NCI-H2227 (cell line): ENCODE results near the gene FKBP1C.
"Not testable (repeated sequence)": the region's sequence is repeated elsewhere in the genome, so short reads cannot be mapped to it uniquely, and the experiment has no call there.

Source experiments
- DNase-seq: peaks from one replicate; lab custom pipeline; 2025; ENCODE audit not compliant: unreplicated experiment; lab: John Stamatoyannopoulos, UW

The FKBP1C gene

GRCh38 chr6:63211343-63211742 is at the start of gene FKBP1C:
Gene FKBP1C, plus strand, starts transcription at chr6:63211469.
- DNase-seq = not testable (repeated sequence)

GRCh38 chr6:63164047-63164803 is 47.0 kb upstream of the FKBP1C start:
- DNase-seq = not testable (repeated sequence)

- DNase-seq = no peak
These were observed 37.1 kb upstream of the FKBP1C start for GRCh38 chr6:63174173-63174572.

DNA sequence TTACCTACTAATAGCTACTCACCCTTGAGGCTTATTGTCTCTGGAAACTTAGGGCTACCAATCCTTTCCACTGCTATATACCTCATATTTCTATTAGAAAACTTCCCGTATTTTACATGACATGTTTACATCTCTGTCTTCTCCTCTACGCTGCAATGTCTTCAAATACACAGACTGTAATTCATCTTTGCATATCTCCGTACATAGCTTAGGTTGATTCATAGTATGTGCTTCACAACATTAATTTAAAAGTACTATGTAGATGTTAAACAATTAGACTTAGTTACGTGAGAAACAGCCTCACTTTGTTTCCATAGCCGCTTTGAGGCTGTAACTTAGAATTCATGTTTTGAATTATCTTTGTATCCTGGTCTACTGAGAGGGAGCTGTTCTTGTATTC is 35.1 kb upstream of the FKBP1C start:
- no peak for DNase-seq

DNA sequence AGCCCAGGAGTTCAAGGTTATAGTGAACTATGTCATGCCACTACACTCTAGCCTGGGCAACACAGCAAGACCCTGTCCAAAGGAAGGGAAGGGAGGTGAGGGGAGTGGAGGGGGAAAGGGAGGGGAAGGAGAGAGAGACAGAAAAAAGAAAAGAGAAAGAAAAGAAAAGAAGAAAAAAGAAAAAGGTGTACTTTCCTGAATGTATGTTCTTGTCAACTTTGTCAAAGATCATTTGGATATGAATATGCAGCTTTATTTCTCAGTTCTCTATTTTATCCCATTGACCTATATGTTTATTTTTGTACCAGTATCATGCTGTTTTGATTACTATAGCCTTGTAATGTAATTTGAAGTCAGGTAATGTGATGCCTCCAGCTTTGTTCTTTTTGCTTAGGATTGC is 30.9 kb upstream of the FKBP1C start:
- no peak for DNase-seq

DNA sequence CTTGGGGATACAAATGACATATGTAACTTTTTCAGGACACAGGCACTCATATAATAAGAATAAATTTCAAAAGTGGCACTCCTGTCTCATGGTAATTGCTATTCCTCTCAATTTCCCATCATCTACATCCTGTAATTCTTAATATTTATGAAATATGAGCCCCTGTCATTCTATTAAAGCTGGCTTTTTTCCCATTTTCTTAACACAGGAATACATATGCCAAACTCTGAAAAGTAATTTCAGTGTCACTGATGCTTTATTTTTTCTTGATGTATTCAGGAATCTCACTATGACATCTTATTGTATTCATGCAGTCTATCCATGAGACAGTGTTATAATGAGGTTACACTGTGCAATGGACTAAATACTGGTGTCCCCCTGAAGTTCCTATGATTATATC is 24.3 kb upstream of the FKBP1C start:
- no peak for DNase-seq

- no peak for DNase-seq
These were observed 22.4 kb upstream of the FKBP1C start for GRCh38 chr6:63188828-63189227.

DNA sequence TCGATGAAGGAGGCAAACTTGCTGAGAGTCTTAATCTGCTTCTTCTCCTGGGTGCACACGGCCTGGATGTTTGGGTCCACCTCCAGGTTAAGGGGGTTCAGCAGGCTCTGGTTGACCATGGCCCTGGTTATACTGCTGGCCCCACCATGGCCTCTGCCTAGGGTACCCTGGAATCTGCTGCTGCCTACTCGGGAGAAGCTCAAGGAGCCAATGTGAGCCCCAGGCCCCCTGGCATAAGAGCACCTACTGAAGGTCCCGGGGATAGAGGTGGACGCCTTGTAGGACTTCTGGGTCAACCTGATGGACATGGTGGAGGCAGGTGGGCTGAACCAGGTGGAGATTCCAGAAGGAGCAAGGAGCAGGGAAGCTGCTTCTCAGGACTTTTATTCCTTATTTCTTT is 17.9 kb upstream of the FKBP1C start:
- no peak for DNase-seq

DNA sequence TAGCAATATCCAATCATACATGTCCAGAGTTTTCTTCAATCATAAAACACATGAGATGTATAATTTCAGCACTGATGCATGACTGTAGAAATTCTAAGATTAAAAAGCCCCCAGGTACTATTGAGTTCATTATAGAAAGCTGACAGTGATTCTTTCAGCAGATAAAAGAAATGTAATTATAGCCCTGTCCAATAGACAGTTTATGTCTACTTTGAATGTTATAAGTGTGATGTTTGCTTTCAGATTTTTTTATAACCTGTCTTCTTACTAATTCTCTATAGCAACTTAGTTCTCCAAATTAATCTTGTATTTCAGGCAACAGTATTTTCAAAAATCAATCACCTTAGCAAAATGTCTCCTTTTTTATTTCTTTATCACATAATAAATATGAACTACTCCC is 13.5 kb upstream of the FKBP1C start:
- no peak for DNase-seq

DNA sequence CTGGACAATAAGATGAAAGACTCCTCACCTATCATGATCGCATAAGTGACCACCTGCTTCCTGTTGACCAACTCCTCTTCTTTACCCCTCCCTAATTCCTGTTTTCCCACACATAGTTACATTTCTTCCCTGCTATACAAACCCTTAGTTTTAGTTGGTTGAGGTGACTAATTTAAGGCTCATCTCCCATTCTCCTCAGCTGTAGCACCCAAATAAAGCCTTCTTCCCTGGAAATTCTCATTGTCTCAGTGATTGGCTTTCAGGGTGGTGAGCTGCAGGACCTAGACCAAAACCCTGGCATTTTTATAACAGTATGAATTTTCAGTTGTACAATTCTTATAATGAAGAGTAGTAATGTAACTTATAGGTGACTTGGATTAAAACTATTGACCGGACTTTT is 2.1 kb downstream of the FKBP1C start:
- no peak for DNase-seq

DNA sequence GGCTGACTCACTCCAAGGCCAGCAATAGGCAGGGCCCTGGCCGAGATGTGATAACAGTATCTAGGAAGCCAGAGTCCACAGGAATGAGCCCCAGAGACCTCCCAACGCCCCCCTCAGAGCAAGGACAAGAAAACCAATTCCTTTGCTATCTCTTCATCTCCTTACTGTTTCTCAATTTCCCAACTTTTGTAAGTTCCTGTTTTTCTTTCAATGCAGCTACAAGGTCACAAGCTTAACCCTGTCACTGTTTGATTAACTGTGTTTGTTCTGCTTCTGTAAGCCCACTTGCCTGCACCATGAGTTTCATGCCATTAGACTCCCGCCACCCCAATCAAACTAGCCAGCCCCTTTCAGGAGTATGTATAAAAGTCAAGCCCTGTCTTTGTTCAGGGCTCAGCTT is 3.5 kb downstream of the FKBP1C start:
- no peak for DNase-seq

DNA sequence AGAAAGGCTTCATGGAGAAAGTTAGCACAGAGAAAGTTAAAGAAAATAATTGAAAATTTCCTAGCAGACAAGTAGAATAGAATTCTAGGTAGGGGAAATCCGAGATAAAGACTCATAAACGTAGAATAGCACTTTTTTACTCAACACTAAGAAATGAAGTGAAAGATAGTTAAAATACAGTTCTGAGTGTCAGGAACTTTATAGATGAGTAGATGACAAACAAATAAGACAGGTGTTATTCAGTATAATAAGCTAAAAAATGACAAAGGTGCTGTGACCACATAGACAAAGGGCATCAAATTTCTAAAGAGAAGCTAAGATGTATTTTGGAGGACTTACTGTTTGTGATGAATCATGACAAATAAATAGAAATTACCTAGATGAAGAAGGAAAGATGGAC is 12.9 kb downstream of the FKBP1C start:
- DNase-seq = no peak

- DNase-seq = not testable (repeated sequence)
These were observed 14.7 kb downstream of the FKBP1C start for GRCh38 chr6:63225987-63226386.

DNA sequence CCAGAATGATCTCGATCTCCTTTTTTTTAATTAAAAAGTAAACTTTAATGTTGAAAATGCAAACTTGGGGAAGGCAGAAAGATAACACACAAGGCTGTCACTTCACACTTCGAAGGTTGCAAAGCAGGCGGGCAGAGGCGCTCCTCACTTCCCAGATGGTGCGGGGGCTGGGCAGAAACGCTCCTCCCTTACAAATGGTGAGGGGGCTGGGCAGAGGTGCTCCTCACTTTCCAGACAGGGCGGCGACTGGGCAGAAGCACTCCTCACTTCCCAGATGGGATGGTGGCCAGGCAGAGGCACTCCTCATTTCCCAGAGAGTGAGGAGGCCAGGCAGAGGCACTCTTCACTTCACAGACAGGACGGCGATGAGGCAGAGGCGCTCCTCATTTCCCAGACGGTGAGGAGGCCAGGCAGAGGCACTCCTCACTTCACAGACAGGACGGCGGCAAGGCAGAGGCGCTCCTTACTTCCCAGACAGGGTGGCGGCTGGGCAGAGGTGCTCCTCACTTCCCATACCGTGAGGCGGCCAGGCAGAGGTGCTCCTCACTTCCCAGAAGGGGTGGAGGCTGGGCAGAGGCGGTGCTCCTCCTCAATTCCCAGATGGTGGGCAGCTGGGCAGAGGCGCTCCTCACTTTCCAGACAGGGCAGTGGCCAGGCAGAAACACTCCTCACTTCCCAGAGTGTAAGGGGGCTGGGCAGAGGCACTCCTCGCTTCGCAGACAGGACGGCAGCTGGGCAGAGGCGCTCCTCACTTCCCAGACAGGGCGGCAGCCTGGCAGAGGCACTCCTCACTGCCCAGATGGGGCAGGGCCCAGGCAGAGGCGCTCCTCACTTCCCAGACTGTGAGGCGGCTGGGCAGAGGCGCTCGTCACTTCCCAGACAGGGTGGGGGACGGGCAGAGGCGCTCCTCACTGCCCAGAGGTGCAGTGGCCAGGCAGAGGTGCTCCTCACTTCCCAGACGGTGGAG is 16.9 kb downstream of the FKBP1C start:
- not testable (repeated sequence) for DNase-seq

- not testable (repeated sequence) for DNase-seq
These were observed 18.8 kb downstream of the FKBP1C start for GRCh38 chr6:63230027-63230426.

- DNase-seq = not testable (repeated sequence)
These were observed 19.2 kb downstream of the FKBP1C start for GRCh38 chr6:63230511-63230910.

DNA sequence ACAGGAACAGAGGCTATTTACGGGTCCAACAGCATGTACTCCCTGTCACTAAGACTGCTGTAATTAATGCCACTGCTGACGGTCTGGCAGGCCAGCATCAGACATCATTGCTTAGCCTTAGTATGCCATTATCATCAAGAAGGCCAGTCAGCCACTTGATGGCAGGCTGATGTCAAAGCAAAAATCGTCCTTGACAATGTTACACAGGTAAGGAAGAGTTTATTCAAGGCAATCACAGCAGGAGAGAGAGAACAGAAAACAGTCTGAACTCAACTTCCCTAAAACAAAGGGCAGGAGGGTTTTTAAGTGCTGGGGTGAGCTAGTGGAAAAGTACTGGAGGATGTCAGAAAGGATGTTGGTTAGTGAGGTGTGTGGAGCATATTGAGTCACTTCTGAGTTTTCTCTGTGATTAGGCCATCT is 25.1 kb downstream of the FKBP1C start:
- DNase-seq = no peak

DNA sequence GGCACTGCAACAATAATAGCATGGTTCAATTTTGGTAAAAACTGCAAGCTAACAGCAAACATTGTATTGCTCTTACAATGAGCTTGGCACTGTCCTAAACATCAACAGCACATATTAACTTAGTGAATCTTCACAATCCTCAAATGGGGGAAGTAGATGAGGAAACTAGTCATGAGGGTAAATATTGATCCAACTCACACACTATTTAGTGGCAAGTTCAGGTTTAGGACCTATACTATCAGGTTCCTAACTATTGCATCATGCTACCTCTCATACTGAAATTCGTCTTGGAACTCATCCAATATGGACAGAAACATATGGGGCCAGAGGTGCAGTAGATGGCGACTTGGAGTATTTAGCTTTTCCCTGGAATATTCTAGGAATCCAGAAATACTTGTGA is 34.2 kb downstream of the FKBP1C start:
- DNase-seq = no peak

DNA sequence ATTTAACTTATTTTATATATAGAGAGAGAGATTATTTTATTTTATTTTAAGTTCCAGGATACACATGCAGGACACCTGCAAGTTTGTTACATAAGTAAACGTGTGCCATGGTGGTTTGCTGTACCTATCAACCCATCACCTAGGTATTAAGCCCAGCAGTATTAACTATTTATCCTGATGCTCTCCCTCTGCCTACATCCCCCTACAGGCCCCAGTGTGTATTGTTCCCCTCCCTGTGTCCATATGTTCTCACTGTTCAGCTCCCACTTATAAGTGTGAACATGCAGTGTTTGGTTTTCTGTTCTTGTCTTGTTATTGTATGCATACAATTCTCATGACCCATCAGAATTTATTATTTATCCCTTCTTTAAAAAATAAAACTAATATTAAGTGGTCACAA is 34.6 kb downstream of the FKBP1C start:
- DNase-seq = no peak

DNA sequence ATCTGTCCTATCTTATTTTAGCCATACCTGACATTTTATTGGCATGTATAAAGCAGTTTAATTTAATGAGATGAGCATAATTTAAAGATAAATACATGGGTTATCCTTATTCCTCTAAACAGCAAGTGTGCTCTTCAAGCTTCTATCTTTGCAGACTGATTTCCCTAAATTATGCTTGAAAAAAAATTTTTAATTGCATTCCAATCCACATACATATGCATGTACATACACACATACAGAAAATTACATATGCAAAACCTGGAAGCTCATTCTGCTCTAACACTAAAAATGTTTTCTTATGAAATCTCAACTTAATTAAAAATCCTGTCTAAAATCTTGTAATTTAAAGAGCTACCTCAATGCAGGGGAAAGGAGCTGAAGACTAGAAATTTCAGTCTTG is 35.3 kb downstream of the FKBP1C start:
- DNase-seq = no peak

DNA sequence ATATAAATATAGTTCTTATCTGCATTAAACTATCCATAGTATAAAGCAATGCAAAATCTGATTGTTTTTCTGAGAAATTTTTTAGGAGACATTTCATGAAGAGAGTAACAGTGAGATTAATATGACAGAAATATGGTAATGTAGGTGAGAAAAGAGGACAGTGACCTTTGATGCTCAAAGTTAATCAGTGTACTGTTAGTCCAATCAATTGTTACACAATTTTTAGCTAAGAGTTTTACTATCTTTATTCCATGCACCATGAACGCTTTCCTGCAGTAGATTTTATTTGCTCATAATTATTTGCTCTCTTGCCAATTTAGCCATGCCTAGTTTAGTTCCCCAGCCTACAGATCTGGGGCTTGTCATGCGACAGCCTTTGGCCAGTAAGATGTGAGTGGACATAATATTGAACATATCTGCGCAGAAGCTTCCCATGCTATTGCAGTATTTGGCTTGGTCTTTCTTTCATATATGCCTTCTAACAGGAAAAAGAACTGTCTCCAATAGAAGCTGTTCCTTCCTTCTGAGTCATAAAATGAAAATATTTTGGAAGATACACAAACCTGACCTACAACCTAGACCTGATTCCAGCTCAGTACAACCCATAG is 38.7 kb downstream of the FKBP1C start:
- DNase-seq = no peak

GRCh38 chr6:63259153-63259552 is 47.9 kb downstream of the FKBP1C start:
- DNase-seq = no peak
